AG04449 (cell line): ENCODE results near the gene SERPINI2.

Experiments
- CTCF ChIA-PET: fragments of 350-600 bp; formaldehyde crosslinking; extraction: SDS; loops from one replicate; lab custom pipeline; 2021; ENCODE audit warnings: antibody characterized with exemption; lab: Yijun Ruan, JAX
- POLR2A ChIA-PET: fragments of 400-600, 350-600 bp; formaldehyde crosslinking; extraction: SDS; loops from one replicate; lab custom pipeline; 2020; ENCODE audit warnings: antibody characterized with exemption, inconsistent platforms; lab: Yijun Ruan, JAX
- DNase-seq: peaks from one replicate; pipeline ENCODE4 v3.0.0-alpha.2; 2010; ENCODE audit warnings: low read depth, low spot score
- H3K4me3 ChIP-seq: 2 replicates; pipeline ENCODE4 v1.5.1; 2011; ENCODE audit warnings: low read depth, mild to moderate bottlenecking, control low read depth, low read length
- TF ChIP-seq, protein P1 (sequence below): IDR thresholded peaks from one replicate; pipeline ENCODE4 v1.5.1; 2011; ENCODE audit warnings: mild to moderate bottlenecking, moderate library complexity, low read length, control low read depth, inconsistent platforms; ENCODE audit not compliant: insufficient read depth; ENCODE audit errors: missing control alignments

SERPINI2 gene

GRCh38 chr3:167456157-167456799, 17.6 kb downstream of the SERPINI2 start:
- POLR2A ChIA-PET, result no interaction called here
- CTCF ChIA-PET, result no interaction called here
- no peak overlapping the region for H3K4me3 ChIP-seq

GRCh38 chr3:167453815-167454214, 20.0 kb downstream of the SERPINI2 start:
- TF ChIP-seq, protein P1, sequence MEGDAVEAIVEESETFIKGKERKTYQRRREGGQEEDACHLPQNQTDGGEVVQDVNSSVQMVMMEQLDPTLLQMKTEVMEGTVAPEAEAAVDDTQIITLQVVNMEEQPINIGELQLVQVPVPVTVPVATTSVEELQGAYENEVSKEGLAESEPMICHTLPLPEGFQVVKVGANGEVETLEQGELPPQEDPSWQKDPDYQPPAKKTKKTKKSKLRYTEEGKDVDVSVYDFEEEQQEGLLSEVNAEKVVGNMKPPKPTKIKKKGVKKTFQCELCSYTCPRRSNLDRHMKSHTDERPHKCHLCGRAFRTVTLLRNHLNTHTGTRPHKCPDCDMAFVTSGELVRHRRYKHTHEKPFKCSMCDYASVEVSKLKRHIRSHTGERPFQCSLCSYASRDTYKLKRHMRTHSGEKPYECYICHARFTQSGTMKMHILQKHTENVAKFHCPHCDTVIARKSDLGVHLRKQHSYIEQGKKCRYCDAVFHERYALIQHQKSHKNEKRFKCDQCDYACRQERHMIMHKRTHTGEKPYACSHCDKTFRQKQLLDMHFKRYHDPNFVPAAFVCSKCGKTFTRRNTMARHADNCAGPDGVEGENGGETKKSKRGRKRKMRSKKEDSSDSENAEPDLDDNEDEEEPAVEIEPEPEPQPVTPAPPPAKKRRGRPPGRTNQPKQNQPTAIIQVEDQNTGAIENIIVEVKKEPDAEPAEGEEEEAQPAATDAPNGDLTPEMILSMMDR, result no peak
- H3K4me3 ChIP-seq, result no peak overlapping the region
- no peak for DNase-seq
- ChIA-PET CTCF (no interaction called here), POLR2A (no interaction called here)

More at GRCh38 chr3:167456157-167456799, 17.6 kb downstream of the SERPINI2 start:
- TF ChIP-seq, protein P1, result no peak
- no peak for DNase-seq

GRCh38 chr3:167451282-167451681, 22.6 kb downstream of the SERPINI2 start:
- POLR2A ChIA-PET, result no interaction called here
- H3K4me3 ChIP-seq, result no peak overlapping the region
- TF ChIP-seq, protein P1, result no peak
- CTCF ChIA-PET, result no interaction called here
- DNase-seq, result no peak

GRCh38 chr3:167450675-167451074, 23.2 kb downstream of the SERPINI2 start:
- TF ChIP-seq, protein P1, result no peak
- no peak for DNase-seq
- CTCF ChIA-PET, result no interaction called here
- H3K4me3 ChIP-seq, result no peak overlapping the region
- POLR2A ChIA-PET, result no interaction called here

DNA sequence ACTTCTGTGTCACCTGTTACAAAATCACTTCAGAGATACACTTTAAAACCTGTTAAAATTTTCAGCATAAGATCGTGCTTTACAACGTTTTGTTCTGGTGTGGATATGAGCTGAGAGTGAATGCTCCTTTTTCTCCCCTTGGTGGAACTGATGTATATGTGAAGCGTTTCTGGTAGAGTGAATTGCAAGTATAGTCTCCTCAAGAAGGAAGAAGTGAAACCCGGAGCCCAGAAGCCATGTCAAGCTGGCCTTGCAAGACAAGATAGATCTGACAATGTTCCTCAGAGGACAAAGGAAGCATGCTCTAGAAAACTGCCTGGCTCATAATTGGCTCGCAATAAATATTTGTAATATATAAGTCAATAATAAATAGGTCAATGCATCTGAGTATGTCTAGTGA, 23.6 kb downstream of the SERPINI2 start:
- H3K4me3 ChIP-seq, result no peak overlapping the region
- no peak for DNase-seq
- TF ChIP-seq, protein P1, result no peak
- ChIA-PET CTCF (no interaction called here), POLR2A (no interaction called here)

DNA sequence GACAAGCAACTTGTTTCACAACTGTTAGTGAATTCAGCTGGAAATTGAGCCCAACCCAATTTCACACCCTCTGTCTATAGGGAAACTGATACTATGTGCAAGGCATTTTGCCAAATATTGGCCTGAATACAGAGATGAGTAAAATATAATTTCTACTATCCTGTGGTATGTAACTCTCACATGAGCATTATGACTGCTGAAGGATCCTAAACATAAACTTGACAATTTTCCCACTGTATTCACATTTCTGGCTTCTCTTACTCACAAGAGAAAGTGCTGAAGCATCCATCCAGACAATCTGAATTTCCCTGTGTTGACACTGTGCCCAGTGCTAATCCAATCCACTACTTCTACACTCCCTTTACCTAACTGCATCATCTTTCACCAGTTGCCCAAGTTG, 28.4 kb downstream of the SERPINI2 start:
- no peak overlapping the region for H3K4me3 ChIP-seq
- ChIA-PET POLR2A (no interaction called here), CTCF (no interaction called here)
- DNase-seq, result no peak
- TF ChIP-seq, protein P1, result no peak
